Tongue (tissue), 2 donors: ENCODE measurements around the gene OR5J2. TPM values are rescaled to one million over a fixed set of nuclear protein-coding genes. Genes with fewer than 3 reads are reported as not detected.
"Not testable (repeated sequence)": the region's sequence is repeated elsewhere in the genome, so short reads cannot be mapped to it uniquely, and the experiment has no call there.

Experiments
- DNase-seq: peaks from one replicate; pipeline ENCODE4 v3.0.0-alpha.2; 2015
- total RNA-seq: library from RNA; depleted of rRNA; stranded (reverse); fragments of >200 nt; gene quantifications from one replicate; pipeline ENCODE4 v1.2.3, GENCODE V29; 2014

The OR5J2 gene
- total RNA-seq = not detected

- no peak for DNase-seq
Observed at GRCh38 chr11:56176318-56176717, at the start of gene OR5J2. OR5J2 (plus strand) TSS chr11:56176618; CDS start chr11:56176618, 0 bp downstream.

- DNase-seq = no peak
Observed at GRCh38 chr11:56140151-56140661, 36.2 kb upstream of the OR5J2 start, which contains the start of gene OR8J3. OR8J3 (minus strand) TSS chr11:56140201; CDS start chr11:56137718, 2,483 bp downstream.

GRCh38 chr11:56143681-56144080, 32.7 kb upstream of the OR5J2 start:
- DNase-seq = not testable (repeated sequence)

- DNase-seq = no peak
Observed at GRCh38 chr11:56151376-56151775, 25.0 kb upstream of the OR5J2 start.

GRCh38 chr11:56152333-56152732, 24.1 kb upstream of the OR5J2 start:
- DNase-seq = no peak

- no peak for DNase-seq
Observed at GRCh38 chr11:56160217-56160616, 16.2 kb upstream of the OR5J2 start, which contains the start of gene OR8K5. OR8K5 (minus strand) TSS chr11:56160317; CDS start chr11:56160317, 0 bp downstream.

GRCh38 chr11:56163804-56164203, 12.6 kb upstream of the OR5J2 start:
- no peak for DNase-seq

- DNase-seq = no peak
Observed at GRCh38 chr11:56172256-56172830, 4.1 kb upstream of the OR5J2 start.

- DNase-seq = no peak
Observed at GRCh38 chr11:56183459-56183858, 7.0 kb downstream of the OR5J2 start.

GRCh38 chr11:56188602-56189001, 12.2 kb downstream of the OR5J2 start:
- no peak for DNase-seq

GRCh38 chr11:56196705-56197104, 20.3 kb downstream of the OR5J2 start:
- DNase-seq = no peak

- DNase-seq = no peak
Observed at GRCh38 chr11:56197367-56197766, 20.9 kb downstream of the OR5J2 start.

GRCh38 chr11:56207790-56208189, 31.4 kb downstream of the OR5J2 start:
- no peak for DNase-seq

- DNase-seq = no peak
Observed at GRCh38 chr11:56214537-56214936, 38.1 kb downstream of the OR5J2 start.

- not testable (repeated sequence) for DNase-seq
Observed at GRCh38 chr11:56219735-56220134, 43.3 kb downstream of the OR5J2 start.

Other genes with a start within 250 kb of the OR5J2 start
- not detected for gene OR5I1, start 240.2 kb upstream of the OR5J2 start, total RNA-seq
- not detected for gene OR10AG1, start 206.7 kb upstream of the OR5J2 start, total RNA-seq
- not detected for gene OR5F1, start 182.0 kb upstream of the OR5J2 start, total RNA-seq
- not detected for gene OR5AS1, start 149.0 kb upstream of the OR5J2 start, total RNA-seq
- gene OR8I2, start 83.3 kb upstream of the OR5J2 start, total RNA-seq = not detected
- gene OR8H2, start 72.9 kb upstream of the OR5J2 start, total RNA-seq = not detected
- gene OR8H3, start 54.2 kb upstream of the OR5J2 start, total RNA-seq = not detected
- not detected for gene OR8J3, start 36.4 kb upstream of the OR5J2 start, total RNA-seq
- gene OR8K5, start 16.3 kb upstream of the OR5J2 start, total RNA-seq = not detected
- gene OR5T2, start 57.6 kb downstream of the OR5J2 start, total RNA-seq = not detected
- not detected for gene OR5T3, start 75.6 kb downstream of the OR5J2 start, total RNA-seq
- gene OR5T1, start 97.5 kb downstream of the OR5J2 start, total RNA-seq = not detected
- not detected for gene OR8H1, start 115.6 kb downstream of the OR5J2 start, total RNA-seq
- not detected for gene OR8K3, start 138.5 kb downstream of the OR5J2 start, total RNA-seq
- gene OR8K1, start 169.4 kb downstream of the OR5J2 start, total RNA-seq = not detected
- not detected for gene OR8J1, start 177.7 kb downstream of the OR5J2 start, total RNA-seq
- not detected for gene OR8U1, start 199.0 kb downstream of the OR5J2 start, total RNA-seq
- not detected for gene OR5AL1, start 236.1 kb downstream of the OR5J2 start, total RNA-seq